Gastrocnemius medialis (tissue), 4 donors: ENCODE measurements around the gene TACC3.

ENCODE experiments used
- POLR2A ChIP-seq, 2 donors: fragments of 450-650 bp; IDR thresholded peaks; one replicate each; pipeline ENCODE4 v1.6.1; 2017; ENCODE audit warnings: antibody characterized with exemption in 2 of 2, mild to moderate bottlenecking in 2 of 2, moderate library complexity in 2 of 2
- TF ChIP-seq, protein P1 (sequence below), 5 experiments: fragments of 450-650 bp in 3 of 5; fragments of 200-600 bp in 2 of 5; sonication (generic) in 2 of 5; IDR thresholded peaks in 4 of 5; conservative IDR thresholded peaks in 1 of 5; 1 replicate in 4 of 5; 2 replicates in 1 of 5; pipeline ENCODE4 v1.5.1; 2016 to 2019; ENCODE audit warnings: antibody characterized with exemption in 5 of 5, mild to moderate bottlenecking in 3 of 5, moderate library complexity in 3 of 5

DNA sequence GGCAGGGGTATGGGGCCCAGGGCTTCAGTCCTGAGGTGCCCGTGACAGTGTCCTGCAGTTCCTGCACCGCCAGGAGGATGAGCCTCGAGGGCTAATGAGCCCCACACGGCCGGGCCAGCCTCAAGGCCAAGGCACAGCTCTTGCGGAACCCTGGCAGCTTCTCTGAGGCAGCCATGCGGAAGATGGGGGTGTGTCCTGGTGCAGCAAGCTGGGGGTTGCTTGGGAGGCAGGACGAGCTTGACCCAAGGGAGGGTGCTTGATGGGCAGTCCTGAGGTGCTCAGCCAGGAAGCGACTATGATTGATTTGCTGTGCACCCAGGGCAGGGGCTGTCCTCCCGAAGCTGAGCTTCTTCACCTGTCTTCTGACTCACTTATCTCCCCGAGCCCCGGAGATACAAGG lies 62.6 kb downstream of the TACC3 start:
- TF ChIP-seq, protein P1, sequence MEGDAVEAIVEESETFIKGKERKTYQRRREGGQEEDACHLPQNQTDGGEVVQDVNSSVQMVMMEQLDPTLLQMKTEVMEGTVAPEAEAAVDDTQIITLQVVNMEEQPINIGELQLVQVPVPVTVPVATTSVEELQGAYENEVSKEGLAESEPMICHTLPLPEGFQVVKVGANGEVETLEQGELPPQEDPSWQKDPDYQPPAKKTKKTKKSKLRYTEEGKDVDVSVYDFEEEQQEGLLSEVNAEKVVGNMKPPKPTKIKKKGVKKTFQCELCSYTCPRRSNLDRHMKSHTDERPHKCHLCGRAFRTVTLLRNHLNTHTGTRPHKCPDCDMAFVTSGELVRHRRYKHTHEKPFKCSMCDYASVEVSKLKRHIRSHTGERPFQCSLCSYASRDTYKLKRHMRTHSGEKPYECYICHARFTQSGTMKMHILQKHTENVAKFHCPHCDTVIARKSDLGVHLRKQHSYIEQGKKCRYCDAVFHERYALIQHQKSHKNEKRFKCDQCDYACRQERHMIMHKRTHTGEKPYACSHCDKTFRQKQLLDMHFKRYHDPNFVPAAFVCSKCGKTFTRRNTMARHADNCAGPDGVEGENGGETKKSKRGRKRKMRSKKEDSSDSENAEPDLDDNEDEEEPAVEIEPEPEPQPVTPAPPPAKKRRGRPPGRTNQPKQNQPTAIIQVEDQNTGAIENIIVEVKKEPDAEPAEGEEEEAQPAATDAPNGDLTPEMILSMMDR (IDR thresholded peaks at IDR 0.05 in 4 of 5, conservative IDR thresholded peaks at IDR 0.05 in 1 of 5), result no peak
- TF ChIP-seq POLR2A (IDR thresholded peaks at IDR 0.05), result no peak
